OCI-LY1 (cell line): Measurements from ENCODE around the gene SLC6A18.
"Not testable (repeated sequence)": the region's sequence is repeated elsewhere in the genome, so short reads cannot be mapped to it uniquely, and the experiment has no call there.

Experiments used
- H2AFZ ChIP-seq: fragments of 200-600 bp; sonication (generic), shearing (Covaris generic); 2 replicates; pipeline ENCODE4 v1.6.0; 2014; ENCODE audit warnings: antibody characterized with exemption, mild to moderate bottlenecking, low read length
- H3F3A ChIP-seq: fragments of 200-600 bp; sonication (generic), shearing (Covaris generic); 2 replicates; pipeline ENCODE4 v1.6.0; 2014; ENCODE audit warnings: mild to moderate bottlenecking, antibody characterized with exemption, low read length, moderate library complexity; ENCODE audit not compliant: insufficient read depth
- H3K27ac ChIP-seq: fragments of 200-600 bp; sonication (generic); 2 replicates; pipeline ENCODE4 v1.5.1; 2014; ENCODE audit warnings: low read length, mixed run types, mild to moderate bottlenecking, low read depth; ENCODE audit not compliant: poor library complexity, severe bottlenecking
- H3K27me3 ChIP-seq: fragments of 200-600 bp; sonication (generic); 2 replicates; pipeline ENCODE4 v1.6.0; 2014; ENCODE audit warnings: antibody characterized with exemption, mild to moderate bottlenecking, low read length, moderate library complexity; ENCODE audit not compliant: insufficient read depth
- H3K36me3 ChIP-seq: fragments of 200-600 bp; sonication (generic); 2 replicates; pipeline ENCODE4 v1.6.1; 2014; ENCODE audit warnings: mild to moderate bottlenecking, antibody characterized with exemption, low read length, moderate library complexity, mixed read lengths; ENCODE audit not compliant: insufficient read depth
- H3K4me1 ChIP-seq: fragments of 200-600 bp; sonication (generic); 2 replicates; pipeline ENCODE4 v1.5.1; 2014; ENCODE audit warnings: mild to moderate bottlenecking, low read length, moderate library complexity; ENCODE audit not compliant: insufficient read depth, severe bottlenecking
- H3K4me2 ChIP-seq: fragments of 200-600 bp; sonication (generic), shearing (Covaris generic); 2 replicates; pipeline ENCODE4 v1.6.1; 2014; ENCODE audit warnings: low read length
- H3K4me3 ChIP-seq: fragments of 200-600 bp; sonication (generic); 2 replicates; pipeline ENCODE4 v1.5.1; 2014; ENCODE audit warnings: low read length, low read depth, mild to moderate bottlenecking, mixed read lengths; ENCODE audit not compliant: poor library complexity, severe bottlenecking
- H3K79me2 ChIP-seq: fragments of 200-600 bp; shearing (Covaris generic); 2 replicates; pipeline ENCODE4 v1.6.1; 2016; ENCODE audit warnings: mixed run types, low read length, mixed read lengths; ENCODE audit not compliant: insufficient read depth
- H3K9ac ChIP-seq: fragments of 200-600 bp; sonication (generic), shearing (Covaris generic); 2 replicates; pipeline ENCODE4 v1.6.1; 2014; ENCODE audit warnings: mild to moderate bottlenecking, low read length, mixed read lengths
- H3K9me2 ChIP-seq: fragments of 200-600 bp; sonication (generic), shearing (Covaris generic); 2 replicates; pipeline ENCODE4 v1.6.1; 2014; ENCODE audit warnings: low read depth, mild to moderate bottlenecking, low read length, mixed read lengths
- H3K9me3 ChIP-seq: fragments of 200-600 bp; shearing (Covaris generic); 2 replicates; pipeline ENCODE4 v1.6.1; 2014; ENCODE audit warnings: low read length, mixed read lengths
- H4K20me1 ChIP-seq: fragments of 200-600 bp; sonication (generic), shearing (Covaris generic); 2 replicates; pipeline ENCODE4 v1.6.0; 2016; ENCODE audit warnings: mild to moderate bottlenecking, low read length; ENCODE audit not compliant: insufficient read depth
- CTCF ChIP-seq: fragments of 200-600 bp; sonication (generic), shearing (Covaris generic); IDR thresholded peaks from 2 replicates; pipeline ENCODE4 v1.5.1; 2017; ENCODE audit warnings: mild to moderate bottlenecking, antibody characterized with exemption, low read length, moderate library complexity, mixed read lengths
- EZH2 ChIP-seq: fragments of 200-600 bp; sonication (generic), shearing (Covaris generic); IDR thresholded peaks from 2 replicates; pipeline ENCODE4 v1.8.0; 2017; ENCODE audit warnings: borderline replicate concordance, mixed run types, mild to moderate bottlenecking, antibody characterized with exemption, low read length, moderate library complexity, mixed read lengths

Gene SLC6A18

GRCh38 chr5:1227667-1228066 is 2.5 kb downstream of the SLC6A18 start:
- Histone ChIP-seq H3K9me3 (no peaks in the 10 kb centered on the region), H3F3A (no peaks in the 10 kb centered on the region), H3K36me3 (no peaks in the 10 kb centered on the region), H2AFZ (no peak overlapping the region), H3K9me2 (no peaks in the 10 kb centered on the region), H3K27me3 (no peaks in the 10 kb centered on the region), H4K20me1 (no peaks in the 10 kb centered on the region), H3K9ac (no peak overlapping the region), H3K4me1 (no peaks in the 10 kb centered on the region), H3K4me2 (no peak overlapping the region), H3K79me2 (no peaks in the 10 kb centered on the region), H3K27ac (no peak overlapping the region), H3K4me3 (no peak overlapping the region)
- TF ChIP-seq EZH2 (no peak), CTCF (no peak)

DNA sequence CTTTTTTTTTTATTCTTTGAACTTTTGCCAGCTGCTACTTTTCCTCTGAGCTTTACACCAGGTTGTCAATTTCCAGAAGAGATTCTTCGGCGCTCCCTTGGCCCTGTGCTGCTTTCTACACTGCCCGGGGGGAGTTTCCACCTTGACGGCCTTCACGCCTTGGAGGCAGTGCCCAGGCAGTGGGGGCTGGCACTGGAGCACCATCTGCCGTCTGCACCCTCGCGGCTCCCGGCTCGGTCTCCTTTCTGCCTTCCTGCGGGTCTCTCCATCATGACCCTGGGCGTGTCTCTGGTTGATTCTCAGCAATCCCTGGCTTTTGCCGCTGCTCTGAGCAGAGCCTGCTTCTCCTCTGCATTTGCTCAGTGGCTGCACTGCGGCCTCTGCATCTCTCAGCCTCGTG is 2.9 kb downstream of the SLC6A18 start:
- TF ChIP-seq EZH2 (no peak), CTCF (no peak)
- Histone ChIP-seq H3K9ac (no peak overlapping the region), H3K4me2 (no peak overlapping the region), H3K4me3 (no peak overlapping the region), H3K4me1 (no peaks in the 10 kb centered on the region), H3K36me3 (no peaks in the 10 kb centered on the region), H4K20me1 (no peaks in the 10 kb centered on the region), H3K9me3 (no peaks in the 10 kb centered on the region), H3K27ac (no peak overlapping the region), H3K9me2 (no peaks in the 10 kb centered on the region), H3K27me3 (no peaks in the 10 kb centered on the region), H3F3A (no peaks in the 10 kb centered on the region), H3K79me2 (no peaks in the 10 kb centered on the region), H2AFZ (no peak overlapping the region)

DNA sequence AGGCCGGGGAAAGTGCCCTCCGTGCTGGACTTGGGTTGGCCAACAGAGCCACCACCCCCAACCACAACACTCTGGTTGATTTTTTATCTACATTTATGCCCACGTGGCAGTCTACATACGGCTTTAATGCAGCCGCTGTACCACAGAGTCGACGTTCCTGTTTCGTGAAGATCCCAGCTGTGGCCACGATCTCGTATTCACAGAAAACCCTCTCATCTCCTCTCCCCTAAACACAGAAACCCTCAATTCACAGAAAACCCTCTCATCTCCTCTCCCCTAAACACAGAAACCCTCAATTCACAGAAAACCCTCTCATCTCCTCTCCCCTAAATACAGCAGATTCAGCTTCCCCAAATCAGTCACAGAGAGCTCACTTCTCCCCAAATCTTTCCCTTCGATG is 3.8 kb downstream of the SLC6A18 start:
- H3K79me2 ChIP-seq, H3K27me3 ChIP-seq, H3F3A ChIP-seq, H3K27ac ChIP-seq, H3K9me2 ChIP-seq, H3K9ac ChIP-seq, H2AFZ ChIP-seq, H3K4me2 ChIP-seq, H3K9me3 ChIP-seq, H3K4me3 ChIP-seq, H4K20me1 ChIP-seq, H3K36me3 ChIP-seq, H3K4me1 ChIP-seq: not testable (repeated sequence)

DNA sequence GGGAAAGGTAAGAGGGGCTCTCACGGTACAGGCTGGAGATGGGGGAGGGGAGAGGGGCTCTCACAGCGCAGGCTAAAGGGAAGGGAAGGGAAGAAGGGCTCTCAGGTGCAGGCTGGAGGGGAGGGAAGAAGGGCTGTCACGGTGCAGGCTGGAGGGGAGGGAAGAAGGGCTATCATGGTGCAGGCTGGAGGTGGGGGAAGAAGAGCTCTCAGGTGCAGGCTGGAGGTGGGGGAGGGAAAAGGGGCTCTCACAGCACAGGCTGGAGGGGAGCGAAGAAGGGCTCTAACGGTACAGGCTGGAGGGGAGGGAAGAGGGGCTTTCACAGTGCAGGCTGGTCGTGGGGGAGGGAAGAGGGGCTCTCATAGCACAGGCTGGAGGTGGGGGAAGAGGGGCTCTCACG is 4.6 kb downstream of the SLC6A18 start:
- TF ChIP-seq CTCF (no peak), EZH2 (no peak)
- H3K4me1 ChIP-seq: no peaks in the 10 kb centered on the region
- H3K4me3 ChIP-seq: no peak overlapping the region
- no peaks in the 10 kb centered on the region for H3K36me3 ChIP-seq
- no peaks in the 10 kb centered on the region for H3K9me3 ChIP-seq
- H3K9ac ChIP-seq: no peak overlapping the region
- no peak overlapping the region for H3K27ac ChIP-seq
- H3K79me2 ChIP-seq: no peaks in the 10 kb centered on the region
- H2AFZ ChIP-seq: no peak overlapping the region
- no peaks in the 10 kb centered on the region for H3K9me2 ChIP-seq
- H3K4me2 ChIP-seq: no peak overlapping the region
- H3K27me3 ChIP-seq: peaks cover 3% of the 10 kb centered on the region; the same call in 1 of the 2 replicates
- no peaks in the 10 kb centered on the region for H4K20me1 ChIP-seq
- H3F3A ChIP-seq: no peaks in the 10 kb centered on the region
